Omental fat pad (tissue), 4 donors: ENCODE data around the gene YOD1. TPM values are rescaled to one million over a fixed set of nuclear protein-coding genes. Genes with fewer than 3 reads are reported as not detected.

Experiments
- ATAC-seq: fragments of 150-250 bp; one replicate; pipeline ENCODE4 v1.9.1; 2016; ENCODE audit warnings: mild to moderate bottlenecking, moderate library complexity; ENCODE audit not compliant: low FRiP score
- DNase-seq: peaks from one replicate; pipeline ENCODE4 v3.0.0-alpha.2; 2019; ENCODE audit warnings: low spot score
- CTCF ChIP-seq, 3 donors: fragments of 450-650 bp; IDR thresholded peaks; one replicate each; pipeline ENCODE4 v1.5.1; 2016 to 2017; ENCODE audit warnings: antibody characterized with exemption in 3 of 3, mild to moderate bottlenecking in 3 of 3, moderate library complexity in 2 of 3
- total RNA-seq, 4 donors: library from RNA; depleted of rRNA; stranded (reverse); fragments of >200 nt; gene quantifications; one replicate each; pipeline ENCODE4 v1.1.0, GENCODE V29; 2016

Gene YOD1
- total RNA-seq, 4 donors from 2014 or later = 6.1 to 11.7 (median 7.9) TPM

- no peak for TF ChIP-seq CTCF (IDR thresholded peaks at IDR 0.05)
- ATAC-seq (no peak), DNase-seq (no peak)
These were observed 48.3 kb downstream of the YOD1 start for GRCh38 chr1:207002724-207003146.

- ATAC-seq = no peak
- no peak for TF ChIP-seq CTCF (IDR thresholded peaks at IDR 0.05)
- DNase-seq = no peak
These were observed 49.3 kb downstream of the YOD1 start for GRCh38 chr1:207001492-207002245.

- DNase-seq = no peak
These were observed 50.2 kb downstream of the YOD1 start for GRCh38 chr1:207000651-207001291.

GRCh38 chr1:206998816-206999215 is 52.2 kb downstream of the YOD1 start:
- DNase-seq = no peak
- no peak for ATAC-seq
- TF ChIP-seq CTCF (IDR thresholded peaks at IDR 0.05) = no peak

More at GRCh38 chr1:207000651-207001291, 50.2 kb downstream of the YOD1 start:
- ATAC-seq = no peak
- TF ChIP-seq CTCF (IDR thresholded peaks at IDR 0.05) = no peak

Other genes starting within 250 kb of the YOD1 start
- 1 to 10 TPM in 2 of 4 donors, under 1 TPM in 1, not detected in 1; 0.82 to 8.6 (median 8.2) TPM for gene IL20, start 185.6 kb downstream of the YOD1 start, total RNA-seq
- gene IL24, start 153.8 kb downstream of the YOD1 start, total RNA-seq = 10 to 100 TPM in 1 of 4 donors, 1 to 10 TPM in 1, not detected in 2; 5.1 to 65.1 TPM
- gene FCMR, start 129.3 kb downstream of the YOD1 start, total RNA-seq = 10 to 100 TPM in 1 of 4 donors, 1 to 10 TPM in 3; 3.2 to 23.2 (median 9.0) TPM
- gene PIGR, start 104.7 kb downstream of the YOD1 start, total RNA-seq = under 1 TPM in 2 of 4 donors, not detected in 2; 0.24 to 0.44 TPM
- gene FCAMR, start 80.7 kb downstream of the YOD1 start, total RNA-seq = not detected
- gene C1orf116, start 18.5 kb downstream of the YOD1 start, total RNA-seq = under 1 TPM in 2 of 4 donors, not detected in 2; 0.13 to 0.16 TPM
- gene PFKFB2, start 2.1 kb upstream of the YOD1 start, total RNA-seq = 10 to 100 TPM in 1 of 4 donors, 1 to 10 TPM in 3; 4.0 to 16.1 (median 6.1) TPM
- 1 to 10 TPM in 3 of 4 donors, under 1 TPM in 1; 0.24 to 6.0 (median 2.1) TPM for gene C4BPB, start 37.7 kb upstream of the YOD1 start, total RNA-seq
- 1 to 10 TPM in 1 of 4 donors, not detected in 3; 3.3 TPM for gene C4BPA, start 53.0 kb upstream of the YOD1 start, total RNA-seq